Measurements from ENCODE around the gene MORN5.

The MORN5 gene

GRCh38 chr9:122216138-122216797 is 56.6 kb downstream of the MORN5 start:
- DNase-seq (ENCODE audit: low spot score), result no peak

GRCh38 chr9:122216798-122217418 is 57.2 kb downstream of the MORN5 start:
- no peak for DNase-seq (ENCODE audit: low spot score)

GRCh38 chr9:122217640-122218039 is 57.9 kb downstream of the MORN5 start:
- no peak for DNase-seq (ENCODE audit: low spot score)

- no peak for DNase-seq (ENCODE audit: low spot score)
These were observed 58.6 kb downstream of the MORN5 start for GRCh38 chr9:122218071-122218934.

GRCh38 chr9:122218935-122219855 is 59.5 kb downstream of the MORN5 start:
- DNase-seq (ENCODE audit: low spot score), result no peak

- DNase-seq (ENCODE audit: low spot score), result no peak
These were observed 60.4 kb downstream of the MORN5 start for GRCh38 chr9:122219856-122220672.

GRCh38 chr9:122220673-122221182 is 61.0 kb downstream of the MORN5 start:
- no peak for DNase-seq (ENCODE audit: low spot score)

- DNase-seq (ENCODE audit: low spot score), result no peak
These were observed 61.6 kb downstream of the MORN5 start for GRCh38 chr9:122221183-122221811.

- no peak for DNase-seq (ENCODE audit: low spot score)
These were observed 63.1 kb downstream of the MORN5 start for GRCh38 chr9:122222791-122223190.

GRCh38 chr9:122223435-122223834 is 63.7 kb downstream of the MORN5 start:
- no peak for DNase-seq (ENCODE audit: low spot score)

GRCh38 chr9:122225312-122226141 is 65.8 kb downstream of the MORN5 start:
- no peak for DNase-seq (ENCODE audit: low spot score)

GRCh38 chr9:122226142-122226757 is 66.5 kb downstream of the MORN5 start:
- no peak for DNase-seq (ENCODE audit: low spot score)

- DNase-seq (ENCODE audit: low spot score), result no peak
These were observed 67.3 kb downstream of the MORN5 start for GRCh38 chr9:122226758-122227574.

GRCh38 chr9:122227575-122227900 is 67.8 kb downstream of the MORN5 start:
- no peak for DNase-seq (ENCODE audit: low spot score)

GRCh38 chr9:122228191-122228567 is 68.5 kb downstream of the MORN5 start:
- no peak for DNase-seq (ENCODE audit: low spot score)

GRCh38 chr9:122228568-122229484 is 69.1 kb downstream of the MORN5 start, which contains the start of gene LHX6:
Gene LHX6 (minus strand): TSS chr9:122228957. CDS start chr9:122228740, 217 bp downstream.
- no peak for DNase-seq (ENCODE audit: low spot score)

GRCh38 chr9:122229485-122229837 is 69.8 kb downstream of the MORN5 start:
- DNase-seq (ENCODE audit: low spot score), result no peak

All from left forelimb (tissue), 1 donor.